H9 (cell line): ENCODE measurements around the gene TBL1X. TPM values are rescaled to one million over a fixed set of nuclear protein-coding genes. Genes with fewer than 3 reads are reported as not detected.
A peak's percentile ranks its signal among the peaks of the same experiment; 100 is the strongest.

Experiments
- DNase-seq: peaks from one replicate; pipeline ENCODE4 v3.0.0-alpha.2; 2017
- H2AFZ ChIP-seq: one replicate; pipeline ENCODE4 v1.6.1; 2013; ENCODE audit warnings: mild to moderate bottlenecking, low read length, control low read depth, moderate library complexity
- H2AK5ac ChIP-seq: 2 replicates; pipeline ENCODE4 v1.6.1; 2013; ENCODE audit warnings: low read length, control low read depth, mixed read lengths; ENCODE audit not compliant: insufficient read length
- H2BK120ac ChIP-seq: one replicate; pipeline ENCODE4 v1.6.1; 2013; ENCODE audit warnings: low read depth, mild to moderate bottlenecking, low read length, control low read depth, inconsistent platforms; ENCODE audit not compliant: poor library complexity, severe bottlenecking
- H2BK12ac ChIP-seq: 2 replicates; pipeline ENCODE4 v1.6.1; 2013; ENCODE audit warnings: low read length, control low read depth, mixed read lengths, low read depth; ENCODE audit not compliant: insufficient read length
- H2BK15ac ChIP-seq: 2 replicates; pipeline ENCODE4 v1.6.1; 2013; ENCODE audit warnings: low read depth, low read length, control low read depth
- H2BK20ac ChIP-seq: one replicate; pipeline ENCODE4 v1.6.1; 2013; ENCODE audit warnings: low read depth, mild to moderate bottlenecking, low read length, control low read depth, inconsistent platforms; ENCODE audit not compliant: poor library complexity, severe bottlenecking
- H2BK5ac ChIP-seq: 2 replicates; pipeline ENCODE4 v1.6.1; 2013; ENCODE audit warnings: low read length, control low read depth, mixed read lengths; ENCODE audit not compliant: insufficient read length
- H3K14ac ChIP-seq: 2 replicates; pipeline ENCODE4 v1.6.1; 2013; ENCODE audit warnings: low read length, control low read depth; ENCODE audit not compliant: insufficient read depth
- H3K18ac ChIP-seq: 2 replicates; pipeline ENCODE4 v1.6.1; 2013; ENCODE audit warnings: low read depth, mild to moderate bottlenecking, mixed read lengths, low read length, control low read depth; ENCODE audit not compliant: insufficient read length
- H3K23ac ChIP-seq: 2 replicates; pipeline ENCODE4 v1.6.1; 2013; ENCODE audit warnings: low read length, control low read depth, mixed read lengths, low read depth; ENCODE audit not compliant: insufficient read length
- H3K23me2 ChIP-seq: 2 replicates; pipeline ENCODE4 v1.6.1; 2013; ENCODE audit warnings: low read depth, mild to moderate bottlenecking, mixed read lengths, low read length, control low read depth; ENCODE audit not compliant: insufficient read length, poor library complexity, severe bottlenecking
- H3K27ac ChIP-seq: 2 replicates; pipeline ENCODE4 v1.5.1; 2013; ENCODE audit warnings: low read length, control low read depth, mixed read lengths, low read depth; ENCODE audit not compliant: insufficient read length
- H3K27me3 ChIP-seq: 2 replicates; pipeline ENCODE4 v1.6.1; 2013; ENCODE audit warnings: low read length, control low read depth, inconsistent platforms; ENCODE audit not compliant: insufficient read depth
- H3K4ac ChIP-seq: 2 replicates; pipeline ENCODE4 v1.6.1; 2013; ENCODE audit warnings: low read depth, mild to moderate bottlenecking, control low read depth, inconsistent platforms, low read length, moderate library complexity
- H3K4me1 ChIP-seq: 2 replicates; pipeline ENCODE4 v1.6.1; 2013; ENCODE audit warnings: low read length, control low read depth, inconsistent platforms; ENCODE audit not compliant: insufficient read depth
- H3K4me2 ChIP-seq: 2 replicates; pipeline ENCODE4 v1.6.1; 2013; ENCODE audit warnings: low read length, control low read depth, mixed read lengths; ENCODE audit not compliant: insufficient read length, insufficient read depth
- H3K56ac ChIP-seq: 2 replicates; pipeline ENCODE4 v1.6.1; 2013; ENCODE audit warnings: low read depth, mild to moderate bottlenecking, mixed read lengths, low read length, control low read depth; ENCODE audit not compliant: insufficient read length
- H3K79me1 ChIP-seq: 2 replicates; pipeline ENCODE4 v1.6.1; 2013; ENCODE audit warnings: low read depth, mild to moderate bottlenecking, moderate library complexity, low read length, control low read depth, inconsistent platforms; ENCODE audit not compliant: insufficient read depth, poor library complexity, severe bottlenecking
- H3K79me2 ChIP-seq: 2 replicates; pipeline ENCODE4 v1.6.1; 2013; ENCODE audit warnings: low read length, control low read depth, inconsistent platforms; ENCODE audit not compliant: insufficient read depth
- H3K9ac ChIP-seq: 2 replicates; pipeline ENCODE4 v1.6.1; 2013; ENCODE audit warnings: low read length, control low read depth, mixed read lengths; ENCODE audit not compliant: insufficient read length; ENCODE audit errors: extremely low read depth
- H3K9me3 ChIP-seq: one replicate; pipeline ENCODE4 v1.6.1; 2013; ENCODE audit warnings: low read depth, low read length, inconsistent platforms; ENCODE audit not compliant: control insufficient read depth
- H3T11ph ChIP-seq: one replicate; pipeline ENCODE4 v1.6.1; 2013; ENCODE audit warnings: mild to moderate bottlenecking, low read length, control low read depth, inconsistent platforms
- H4K20me1 ChIP-seq: one replicate; pipeline ENCODE4 v1.6.1; 2013; ENCODE audit not compliant: control insufficient read depth, insufficient read length, insufficient read depth
- H4K5ac ChIP-seq: 2 replicates; pipeline ENCODE4 v1.6.1; 2013; ENCODE audit warnings: low read depth, mild to moderate bottlenecking, mixed read lengths, low read length, control low read depth; ENCODE audit not compliant: insufficient read length
- H4K8ac ChIP-seq: replicated peaks from 2 replicates; pipeline ENCODE4 v1.6.1; 2013; ENCODE audit warnings: low read length, control low read depth, mixed read lengths, low read depth; ENCODE audit not compliant: insufficient read length
- H4K91ac ChIP-seq: 2 replicates; pipeline ENCODE4 v1.6.1; 2013; ENCODE audit warnings: low read depth, mild to moderate bottlenecking, moderate library complexity, mixed read lengths, low read length, control low read depth; ENCODE audit not compliant: insufficient read length
- H3K27ac Mint-ChIP-seq, 3 experiments: 2 replicates in 2 of 3; 3 replicates in 1 of 3; pipeline ENCODE4 v1.8.0; 2020 to 2021; ENCODE audit warnings: mixed read lengths in 3 of 3, mild to moderate bottlenecking in 1 of 3, moderate library complexity in 1 of 3
- H3K27me3 Mint-ChIP-seq: 2 replicates; pipeline ENCODE4 v1.8.0; 2021; ENCODE audit warnings: low read depth, mild to moderate bottlenecking, moderate library complexity, mixed read lengths
- H3K36me3 Mint-ChIP-seq, 3 experiments: 2 replicates in 2 of 3; 3 replicates in 1 of 3; pipeline ENCODE4 v1.8.0; 2020 to 2021; ENCODE audit warnings: low read depth in 3 of 3, mixed read lengths in 3 of 3; ENCODE audit not compliant: insufficient read depth in 1 of 3
- H3K4me1 Mint-ChIP-seq, 2 experiments: 2 replicates each; pipeline ENCODE4 v1.8.0; 2020; ENCODE audit warnings: mixed read lengths in 2 of 2
- H3K4me3 Mint-ChIP-seq, 2 experiments: 2 replicates in 1 of 2; 3 replicates in 1 of 2; pipeline ENCODE4 v1.8.0; 2020 to 2021; ENCODE audit warnings: mild to moderate bottlenecking in 2 of 2, mixed read lengths in 2 of 2, moderate library complexity in 1 of 2
- H3K9me3 Mint-ChIP-seq, 2 experiments: 2 replicates in 1 of 2; 3 replicates in 1 of 2; pipeline ENCODE4 v1.8.0; 2020; ENCODE audit warnings: mild to moderate bottlenecking in 2 of 2, mixed read lengths in 2 of 2, moderate library complexity in 1 of 2
- WGBS: extraction: QIAGEN DNeasy Blood & Tissue Kit; methylation state at CpG from one replicate; pipeline ENCODE4 v1.1.7; 2013; ENCODE audit warnings: missing lambda C conversion rate, low lambda C conversion rate, mixed read lengths; ENCODE audit not compliant: insufficient read length; ENCODE audit errors: extremely low coverage; 5-methylcytosine and 5-hydroxymethylcytosine counted together
- total RNA-seq: library from RNA; stranded (reverse); gene quantifications from 2 replicates; pipeline ENCODE4 v1.2.1, GENCODE V29; 2021
- TF ChIP-seq, protein P1 (sequence below): fragments of 200-600 bp; sonication (generic); conservative IDR thresholded peaks from 3 replicates; pipeline ENCODE4 v1.8.0; 2021; ENCODE audit warnings: antibody characterized with exemption, mild to moderate bottlenecking

The TBL1X gene
- total RNA-seq, 1 experiment from 2014 or later: 24.1 TPM

DNA sequence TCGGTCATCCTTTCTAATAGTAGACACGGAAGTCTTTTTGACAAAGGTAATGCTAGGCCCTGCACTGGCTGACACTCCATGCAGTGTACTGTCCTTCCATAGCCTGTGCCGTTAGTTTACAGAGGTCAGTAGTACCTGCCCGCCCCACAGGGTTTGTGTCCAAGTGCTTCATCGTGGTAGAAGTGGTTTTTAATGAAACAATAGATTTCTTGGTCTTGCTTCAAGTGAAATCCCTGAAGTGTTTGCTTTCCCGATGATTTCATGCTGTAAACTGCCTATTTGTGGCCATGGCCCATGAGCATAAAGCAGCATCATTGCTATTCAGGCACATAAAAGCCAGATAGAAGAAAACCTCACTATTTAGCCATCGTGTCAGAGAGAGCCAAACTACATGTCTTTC is 161.5 kb downstream of the TBL1X start:
- Histone ChIP-seq H3K23me2 (no peaks in the 10 kb centered on the region), H2BK20ac (no peak overlapping the region), H3K27ac (no peak overlapping the region), H4K8ac (no peak overlapping the region), H4K20me1 (no peaks in the 10 kb centered on the region), H3K23ac (no peak overlapping the region), H3K79me1 (no peaks in the 10 kb centered on the region), H3K18ac (no peak overlapping the region), H3K4ac (no peak overlapping the region), H4K91ac (no peak overlapping the region), H3K27me3 (no peaks in the 10 kb centered on the region), H3K9me3 (no peaks in the 10 kb centered on the region), H3K4me2 (no peak overlapping the region), H4K5ac (no peak overlapping the region), H3K9ac (no peak overlapping the region), H2BK120ac (no peak overlapping the region), H3T11ph (no peak overlapping the region), H3K4me1 (peaks cover 2% of the 10 kb centered on the region; the same call in 1 of the 2 replicates), H3K56ac (no peak overlapping the region), H2AFZ (no peak overlapping the region), H3K14ac (no peak overlapping the region), H3K79me2 (no peaks in the 10 kb centered on the region), H2BK12ac (no peak overlapping the region), H2BK15ac (no peak overlapping the region), H2BK5ac (no peak overlapping the region), H2AK5ac (no peak overlapping the region)
- peaks cover 4 to 7% (median 5%) of the 10 kb centered on the region in 3 experiments; a peak in 3 of 7 replicates for H3K36me3 Mint-ChIP-seq
- H3K27ac Mint-ChIP-seq: peak overlapping the region in 1 of 3 experiments; percentile 46; a peak in 2 of 7 replicates
- WGBS: no CpG with 5 or more reads among the region's 7 CpGs
- TF ChIP-seq, protein P1, sequence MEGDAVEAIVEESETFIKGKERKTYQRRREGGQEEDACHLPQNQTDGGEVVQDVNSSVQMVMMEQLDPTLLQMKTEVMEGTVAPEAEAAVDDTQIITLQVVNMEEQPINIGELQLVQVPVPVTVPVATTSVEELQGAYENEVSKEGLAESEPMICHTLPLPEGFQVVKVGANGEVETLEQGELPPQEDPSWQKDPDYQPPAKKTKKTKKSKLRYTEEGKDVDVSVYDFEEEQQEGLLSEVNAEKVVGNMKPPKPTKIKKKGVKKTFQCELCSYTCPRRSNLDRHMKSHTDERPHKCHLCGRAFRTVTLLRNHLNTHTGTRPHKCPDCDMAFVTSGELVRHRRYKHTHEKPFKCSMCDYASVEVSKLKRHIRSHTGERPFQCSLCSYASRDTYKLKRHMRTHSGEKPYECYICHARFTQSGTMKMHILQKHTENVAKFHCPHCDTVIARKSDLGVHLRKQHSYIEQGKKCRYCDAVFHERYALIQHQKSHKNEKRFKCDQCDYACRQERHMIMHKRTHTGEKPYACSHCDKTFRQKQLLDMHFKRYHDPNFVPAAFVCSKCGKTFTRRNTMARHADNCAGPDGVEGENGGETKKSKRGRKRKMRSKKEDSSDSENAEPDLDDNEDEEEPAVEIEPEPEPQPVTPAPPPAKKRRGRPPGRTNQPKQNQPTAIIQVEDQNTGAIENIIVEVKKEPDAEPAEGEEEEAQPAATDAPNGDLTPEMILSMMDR: no peak
- H3K4me3 Mint-ChIP-seq: no peak overlapping the region
- H3K4me1 Mint-ChIP-seq: peaks cover 11 to 19% of the 10 kb centered on the region in 2 experiments
- peaks cover 2 to 44% of the 10 kb centered on the region in 2 experiments; a peak in 3 of 5 replicates for H3K9me3 Mint-ChIP-seq
- H3K27me3 Mint-ChIP-seq: no peaks in the 10 kb centered on the region; the same call in 1 of the 2 replicates
- no peak for DNase-seq
